Omental fat pad (tissue), 4 donors: ENCODE data around the gene KHSRP. TPM values are rescaled to one million over a fixed set of nuclear protein-coding genes. Genes with fewer than 3 reads are reported as not detected.

Experiments used
- ATAC-seq: fragments of 150-250 bp; one replicate; pipeline ENCODE4 v1.9.1; 2016; ENCODE audit warnings: mild to moderate bottlenecking, moderate library complexity; ENCODE audit not compliant: low FRiP score
- DNase-seq: peaks from one replicate; pipeline ENCODE4 v3.0.0-alpha.2; 2019; ENCODE audit warnings: low spot score
- total RNA-seq, 4 donors: library from RNA; depleted of rRNA; stranded (reverse); fragments of >200 nt; gene quantifications; one replicate each; pipeline ENCODE4 v1.1.0, GENCODE V29; 2016
- TF ChIP-seq, protein P1 (sequence below), 3 donors: fragments of 450-650 bp; IDR thresholded peaks; one replicate each; pipeline ENCODE4 v1.5.1; 2016 to 2017; ENCODE audit warnings: antibody characterized with exemption in 3 of 3, mild to moderate bottlenecking in 3 of 3, moderate library complexity in 2 of 3

KHSRP gene
- total RNA-seq, 4 donors from 2014 or later = 67.4 to 125 (median 78.3) TPM

DNA sequence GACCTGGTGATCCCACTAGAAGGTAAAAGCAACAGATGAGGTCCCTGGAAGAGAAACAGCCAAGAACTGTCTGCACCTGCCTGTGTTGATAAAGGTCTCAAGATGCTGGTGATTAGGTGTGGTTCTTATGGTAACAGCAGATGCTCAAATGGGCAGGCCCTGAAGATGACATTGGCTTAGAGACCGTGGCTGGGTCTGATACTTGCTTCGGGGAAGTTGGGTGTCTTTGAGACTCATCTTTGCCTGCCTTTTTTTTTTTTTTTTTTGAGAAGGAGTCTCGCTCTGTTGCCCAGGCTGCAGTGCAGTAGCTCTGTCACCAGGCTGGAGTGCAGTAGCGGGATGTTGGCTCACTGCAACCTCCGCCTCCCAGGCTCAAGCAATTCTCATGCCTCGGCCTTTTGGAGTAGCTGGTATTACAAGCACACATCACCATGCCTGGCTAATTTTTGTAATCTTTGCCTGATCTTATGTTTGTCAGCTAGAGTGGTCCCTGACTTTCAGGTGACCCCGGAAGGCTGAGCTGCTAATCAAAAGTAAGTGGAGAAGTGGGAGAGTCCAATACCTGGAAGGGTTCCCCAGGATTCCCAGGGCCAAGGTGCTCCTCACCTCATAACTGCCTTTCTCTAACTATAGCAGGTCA is 27.1 kb upstream of the KHSRP start:
- TF ChIP-seq, protein P1, sequence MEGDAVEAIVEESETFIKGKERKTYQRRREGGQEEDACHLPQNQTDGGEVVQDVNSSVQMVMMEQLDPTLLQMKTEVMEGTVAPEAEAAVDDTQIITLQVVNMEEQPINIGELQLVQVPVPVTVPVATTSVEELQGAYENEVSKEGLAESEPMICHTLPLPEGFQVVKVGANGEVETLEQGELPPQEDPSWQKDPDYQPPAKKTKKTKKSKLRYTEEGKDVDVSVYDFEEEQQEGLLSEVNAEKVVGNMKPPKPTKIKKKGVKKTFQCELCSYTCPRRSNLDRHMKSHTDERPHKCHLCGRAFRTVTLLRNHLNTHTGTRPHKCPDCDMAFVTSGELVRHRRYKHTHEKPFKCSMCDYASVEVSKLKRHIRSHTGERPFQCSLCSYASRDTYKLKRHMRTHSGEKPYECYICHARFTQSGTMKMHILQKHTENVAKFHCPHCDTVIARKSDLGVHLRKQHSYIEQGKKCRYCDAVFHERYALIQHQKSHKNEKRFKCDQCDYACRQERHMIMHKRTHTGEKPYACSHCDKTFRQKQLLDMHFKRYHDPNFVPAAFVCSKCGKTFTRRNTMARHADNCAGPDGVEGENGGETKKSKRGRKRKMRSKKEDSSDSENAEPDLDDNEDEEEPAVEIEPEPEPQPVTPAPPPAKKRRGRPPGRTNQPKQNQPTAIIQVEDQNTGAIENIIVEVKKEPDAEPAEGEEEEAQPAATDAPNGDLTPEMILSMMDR (IDR thresholded peaks at IDR 0.05) = no peak
- DNase-seq = no peak
- no peak for ATAC-seq

DNA sequence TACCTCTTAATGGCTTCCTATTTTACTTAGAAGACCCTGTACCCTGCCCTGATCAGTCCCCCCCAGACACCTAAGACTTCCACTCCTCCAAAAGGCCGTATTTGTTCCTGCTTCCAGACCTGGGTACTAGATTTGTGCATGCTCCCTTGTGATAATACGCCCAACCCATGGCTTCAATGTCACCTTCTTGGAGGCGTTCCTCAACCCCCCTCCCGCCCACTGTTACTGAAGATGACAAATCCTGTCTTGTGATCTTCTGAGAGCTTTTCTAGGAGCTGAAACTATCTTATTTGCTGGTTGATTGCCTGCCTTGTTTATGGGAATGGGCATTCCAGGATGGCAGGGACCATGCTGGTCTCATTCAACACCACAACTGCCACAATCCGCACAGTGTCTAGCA is 25.6 kb upstream of the KHSRP start:
- DNase-seq (no peak), ATAC-seq (no peak)
- TF ChIP-seq, protein P1 (IDR thresholded peaks at IDR 0.05) = no peak

DNA sequence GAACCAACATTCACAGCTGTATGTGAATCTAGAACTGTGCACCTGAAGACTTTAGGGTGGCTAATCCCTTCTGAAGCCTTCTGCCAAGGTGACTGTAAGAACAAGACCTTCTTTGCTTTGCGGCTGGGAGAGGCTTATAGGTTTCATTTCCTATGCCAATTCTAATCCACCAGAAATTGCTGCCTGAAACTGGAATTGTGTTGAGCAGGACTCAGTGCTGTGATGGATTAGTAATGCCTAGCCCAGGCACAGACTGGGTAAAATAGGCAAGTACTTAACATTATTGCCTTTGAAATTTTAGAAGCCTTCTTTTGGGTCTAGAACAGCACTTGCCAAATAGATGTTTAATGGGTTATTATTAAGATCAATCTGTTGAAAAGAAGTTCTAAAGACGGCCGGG is 23.4 kb upstream of the KHSRP start:
- no peak for DNase-seq
- TF ChIP-seq, protein P1 (IDR thresholded peaks at IDR 0.05) = no peak
- no peak for ATAC-seq

DNA sequence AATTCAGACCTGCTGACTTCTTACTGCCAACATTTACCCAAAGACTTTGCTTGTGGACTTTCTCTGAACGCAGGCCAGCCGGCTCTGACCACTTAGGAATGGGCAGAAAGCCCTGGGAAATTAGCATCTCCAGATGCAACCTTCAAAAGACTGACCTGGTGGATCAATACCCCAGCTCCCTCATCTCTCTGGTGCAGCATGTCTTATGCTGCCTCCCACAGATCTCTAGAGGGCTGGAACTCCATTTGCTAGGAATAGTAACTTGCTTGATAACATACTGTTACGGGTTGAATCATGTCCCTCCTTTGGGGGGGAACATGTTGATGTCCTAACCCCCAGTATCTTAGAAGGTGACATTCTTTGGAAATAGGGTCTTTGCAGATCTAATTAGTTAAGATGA is 21.8 kb upstream of the KHSRP start:
- DNase-seq = no peak
- TF ChIP-seq, protein P1 (IDR thresholded peaks at IDR 0.05) = no peak
- ATAC-seq = no peak

DNA sequence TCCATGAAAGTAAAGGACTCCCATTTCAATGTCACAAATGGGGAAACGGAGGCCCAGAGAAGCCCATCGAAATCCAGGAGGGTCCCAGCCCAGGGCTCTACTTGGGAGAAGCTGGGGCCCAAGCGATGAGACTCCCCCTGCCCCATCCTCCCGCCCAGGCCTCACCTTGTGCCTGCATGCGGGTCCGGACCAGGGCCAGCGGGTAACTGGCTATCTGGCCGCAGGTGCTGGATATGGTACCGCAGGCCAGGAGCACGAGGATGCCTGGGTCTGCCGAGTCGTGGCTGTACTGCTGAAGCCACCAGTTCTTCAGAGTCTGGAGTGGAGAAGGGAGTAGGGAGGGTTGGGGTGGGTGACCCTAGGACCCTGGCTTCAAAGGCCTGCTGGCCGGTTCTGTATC is 19.4 kb upstream of the KHSRP start:
- ATAC-seq (no peak), DNase-seq (no peak)
- TF ChIP-seq, protein P1 (IDR thresholded peaks at IDR 0.05) = no peak

DNA sequence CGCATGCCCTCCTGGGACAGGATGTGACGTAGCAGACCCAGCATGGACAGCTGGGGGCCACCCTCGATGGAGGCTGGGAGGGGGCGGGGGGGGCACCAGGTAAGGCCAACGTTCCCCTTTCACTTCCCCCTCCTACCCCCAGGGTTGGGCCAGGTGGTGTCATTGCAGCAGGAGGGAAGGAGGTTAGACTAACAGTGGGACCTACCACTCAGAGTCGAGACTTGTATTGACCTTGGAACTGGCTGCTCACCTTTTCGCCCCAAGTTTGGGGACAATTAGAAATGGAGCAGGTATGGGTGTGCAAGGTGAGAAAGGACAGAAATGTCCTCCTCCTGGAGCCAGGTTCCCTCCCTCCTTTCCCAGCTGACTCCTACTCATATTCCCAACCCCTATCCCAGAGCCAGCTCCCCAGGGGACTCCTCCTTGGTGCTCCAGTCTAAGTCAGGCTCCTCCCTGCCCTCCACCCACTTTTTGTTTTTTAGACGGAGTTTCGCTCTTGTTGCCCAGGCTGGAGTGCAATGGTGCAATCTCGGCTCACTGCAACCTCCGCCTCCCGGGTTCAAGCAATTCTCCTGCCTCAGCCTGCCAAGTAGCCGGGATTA is 17.6 kb upstream of the KHSRP start:
- DNase-seq = no peak
- ATAC-seq = no peak
- TF ChIP-seq, protein P1 (IDR thresholded peaks at IDR 0.05) = no peak

DNA sequence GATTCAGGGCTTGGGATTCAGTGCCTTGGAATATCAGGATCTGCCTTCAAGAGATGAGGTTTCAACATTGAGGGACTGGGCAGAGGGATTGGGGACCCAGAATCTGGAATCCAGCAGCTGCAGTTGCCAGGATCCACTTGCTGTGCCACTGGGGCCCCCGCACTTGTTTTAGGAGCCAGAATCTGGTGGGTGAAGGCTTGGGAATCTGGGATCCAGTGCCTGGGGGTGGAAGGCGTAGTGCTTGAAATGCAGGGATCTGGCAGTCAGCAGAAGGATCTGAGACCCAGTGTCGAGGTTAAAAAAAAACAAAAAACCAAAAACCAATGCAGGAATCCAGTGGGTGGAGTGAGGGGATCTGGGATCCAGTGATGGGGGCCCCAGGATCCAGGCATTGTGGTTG is 16.3 kb upstream of the KHSRP start:
- DNase-seq (no peak), ATAC-seq (no peak)
- TF ChIP-seq, protein P1 (IDR thresholded peaks at IDR 0.05) = no peak
